EH (cell line): ENCODE data around the gene MPZ.
"Not testable (repeated sequence)": the region's sequence is repeated elsewhere in the genome, so short reads cannot be mapped to it uniquely, and the experiment has no call there.

ENCODE experiments used
- DNase-seq: peaks from one replicate; pipeline ENCODE4 v3.0.0-alpha.2; 2015; ENCODE audit warnings: low read depth

Gene MPZ

GRCh38 chr1:161255302-161255701 lies 54.5 kb downstream of the MPZ start:
- DNase-seq = not testable (repeated sequence)
